DND-41 (cell line): Measurements from ENCODE around the gene KIF1C.

Source experiments
- ATAC-seq: fragments of 200-7000 bp; cut with Tn5 transposase; 3 replicates; pipeline ENCODE4 v1.9.1; 2021; ENCODE audit warnings: low read depth; ENCODE audit not compliant: insufficient read depth
- DNase-seq: peaks from one replicate; pipeline ENCODE4 v3.0.0-alpha.2; 2020
- H2AFZ ChIP-seq: 2 replicates; pipeline ENCODE4 v1.6.0; 2012; ENCODE audit warnings: low read depth, low read length
- H3K27ac ChIP-seq: 2 replicates; pipeline ENCODE4 v1.5.1; 2012; ENCODE audit warnings: low read length, inconsistent platforms
- H3K27me3 ChIP-seq: fragments of 200-600 bp; sonication (generic); 2 replicates; pipeline ENCODE4 v1.6.0; 2012; ENCODE audit warnings: low read length, mild to moderate bottlenecking, inconsistent platforms; ENCODE audit not compliant: insufficient read depth, poor library complexity
- H3K36me3 ChIP-seq: 2 replicates; pipeline ENCODE4 v1.5.1; 2012; ENCODE audit warnings: low read length, inconsistent platforms; ENCODE audit not compliant: insufficient read depth
- H3K4me1 ChIP-seq: 2 replicates; pipeline ENCODE4 v1.5.1; 2012; ENCODE audit warnings: mild to moderate bottlenecking, low read length; ENCODE audit not compliant: insufficient read depth
- H3K4me2 ChIP-seq: 2 replicates; pipeline ENCODE4 v1.6.0; 2012; ENCODE audit warnings: mild to moderate bottlenecking, moderate library complexity, low read length, inconsistent platforms; ENCODE audit not compliant: insufficient read depth
- H3K4me3 ChIP-seq, 2 experiments: fragments of 200-600 bp in 1 of 2; shearing (Covaris generic) in 1 of 2; 2 replicates each; pipeline ENCODE4 v1.5.1; 2012 to 2016; ENCODE audit warnings: inconsistent platforms in 2 of 2, low read length in 2 of 2, mild to moderate bottlenecking in 2 of 2, low read depth in 1 of 2, moderate library complexity in 1 of 2
- H3K79me2 ChIP-seq: 2 replicates; pipeline ENCODE4 v1.6.0; 2012; ENCODE audit warnings: low read length, inconsistent platforms; ENCODE audit not compliant: insufficient read depth
- H3K9ac ChIP-seq: 2 replicates; pipeline ENCODE4 v1.6.0; 2012; ENCODE audit warnings: low read depth, mild to moderate bottlenecking, inconsistent platforms, low read length, moderate library complexity
- H3K9me3 ChIP-seq: 2 replicates; pipeline ENCODE4 v1.5.1; 2012; ENCODE audit warnings: low read length, moderate library complexity, mild to moderate bottlenecking, inconsistent platforms; ENCODE audit not compliant: insufficient read depth, severe bottlenecking
- H4K20me1 ChIP-seq: 2 replicates; pipeline ENCODE4 v1.6.0; 2012; ENCODE audit warnings: low read length; ENCODE audit not compliant: insufficient read depth
- EZH2 ChIP-seq: IDR thresholded peaks from 3 replicates; pipeline ENCODE4 v1.6.1; 2012; ENCODE audit warnings: borderline replicate concordance, low read depth, mild to moderate bottlenecking, moderate library complexity, low read length, inconsistent platforms; ENCODE audit not compliant: severe bottlenecking
- TF ChIP-seq, protein P1 (sequence below): IDR thresholded peaks from 2 replicates; pipeline ENCODE4 v1.5.1; 2012; ENCODE audit warnings: borderline replicate concordance, low read length, moderate library complexity, mild to moderate bottlenecking; ENCODE audit not compliant: poor library complexity, severe bottlenecking; ENCODE audit errors: extremely low read depth

Gene KIF1C

DNA sequence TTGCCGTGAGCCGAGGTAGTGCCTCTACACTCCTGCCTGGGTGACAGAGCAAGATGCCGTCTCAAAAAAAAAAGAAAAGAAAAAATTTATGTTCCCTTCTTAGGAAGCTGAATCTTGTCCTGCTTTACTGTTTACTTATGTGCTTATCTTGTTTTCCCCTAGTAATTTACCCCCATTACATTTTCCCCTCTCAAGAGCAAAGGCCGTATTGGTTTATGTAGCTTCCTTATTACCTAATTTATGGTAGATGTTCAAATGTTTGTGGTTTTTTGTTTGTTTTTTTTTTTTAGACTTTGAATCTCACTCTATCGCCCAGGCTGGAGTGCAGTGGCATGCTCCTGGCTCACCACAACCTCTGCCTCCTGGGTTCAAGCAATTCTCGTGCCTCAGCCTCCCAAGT, 47.7 kb downstream of the KIF1C start:
- TF ChIP-seq EZH2: no peak
- TF ChIP-seq, protein P1, sequence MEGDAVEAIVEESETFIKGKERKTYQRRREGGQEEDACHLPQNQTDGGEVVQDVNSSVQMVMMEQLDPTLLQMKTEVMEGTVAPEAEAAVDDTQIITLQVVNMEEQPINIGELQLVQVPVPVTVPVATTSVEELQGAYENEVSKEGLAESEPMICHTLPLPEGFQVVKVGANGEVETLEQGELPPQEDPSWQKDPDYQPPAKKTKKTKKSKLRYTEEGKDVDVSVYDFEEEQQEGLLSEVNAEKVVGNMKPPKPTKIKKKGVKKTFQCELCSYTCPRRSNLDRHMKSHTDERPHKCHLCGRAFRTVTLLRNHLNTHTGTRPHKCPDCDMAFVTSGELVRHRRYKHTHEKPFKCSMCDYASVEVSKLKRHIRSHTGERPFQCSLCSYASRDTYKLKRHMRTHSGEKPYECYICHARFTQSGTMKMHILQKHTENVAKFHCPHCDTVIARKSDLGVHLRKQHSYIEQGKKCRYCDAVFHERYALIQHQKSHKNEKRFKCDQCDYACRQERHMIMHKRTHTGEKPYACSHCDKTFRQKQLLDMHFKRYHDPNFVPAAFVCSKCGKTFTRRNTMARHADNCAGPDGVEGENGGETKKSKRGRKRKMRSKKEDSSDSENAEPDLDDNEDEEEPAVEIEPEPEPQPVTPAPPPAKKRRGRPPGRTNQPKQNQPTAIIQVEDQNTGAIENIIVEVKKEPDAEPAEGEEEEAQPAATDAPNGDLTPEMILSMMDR: no peak
- Histone ChIP-seq H3K9me3 (no peaks in the 10 kb centered on the region), H4K20me1 (no peaks in the 10 kb centered on the region), H3K36me3 (no peaks in the 10 kb centered on the region), H3K4me2 (no peak overlapping the region), H3K4me3 (no peak overlapping the region), H3K79me2 (no peaks in the 10 kb centered on the region), H3K27me3 (no peaks in the 10 kb centered on the region), H3K27ac (no peak overlapping the region), H2AFZ (no peak overlapping the region), H3K4me1 (peaks cover 26% of the 10 kb centered on the region), H3K9ac (no peak overlapping the region)
- no peak for ATAC-seq
- no peak for DNase-seq

DNA sequence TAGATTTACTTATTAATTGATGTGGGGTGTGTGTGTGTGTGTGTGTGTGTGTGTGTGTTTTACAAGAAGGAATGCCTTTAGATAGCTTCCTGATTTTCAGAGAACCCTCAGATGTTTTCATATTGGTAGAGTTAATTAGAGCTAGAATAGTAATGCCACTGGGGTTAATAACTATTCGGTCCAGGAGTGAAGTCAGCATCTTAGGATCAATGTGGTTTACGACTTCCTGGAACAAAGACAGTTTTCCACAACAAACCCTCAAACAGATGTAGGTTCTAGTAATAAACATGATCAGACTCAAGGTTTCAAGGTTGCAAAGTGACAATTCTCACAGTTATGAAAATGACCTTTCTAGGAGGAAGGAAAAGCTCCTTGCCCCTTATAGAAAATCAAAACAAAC, 49.7 kb downstream of the KIF1C start:
- H3K79me2 ChIP-seq: no peaks in the 10 kb centered on the region
- no peak overlapping the region for H3K9ac ChIP-seq
- no peaks in the 10 kb centered on the region for H3K9me3 ChIP-seq
- H3K27me3 ChIP-seq: no peaks in the 10 kb centered on the region
- peaks cover 17% of the 10 kb centered on the region for H3K4me1 ChIP-seq
- no peak overlapping the region for H3K4me2 ChIP-seq
- H3K36me3 ChIP-seq: no peaks in the 10 kb centered on the region
- H3K4me3 ChIP-seq: no peak overlapping the region
- TF ChIP-seq, protein P1: no peak
- TF ChIP-seq EZH2: no peak
- no peak overlapping the region for H3K27ac ChIP-seq
- ATAC-seq: 0 out of 3 replicates have a peak, but pooled peaks have one; percentile 19
- H4K20me1 ChIP-seq: no peaks in the 10 kb centered on the region
- DNase-seq: no peak
- H2AFZ ChIP-seq: no peak overlapping the region

DNA sequence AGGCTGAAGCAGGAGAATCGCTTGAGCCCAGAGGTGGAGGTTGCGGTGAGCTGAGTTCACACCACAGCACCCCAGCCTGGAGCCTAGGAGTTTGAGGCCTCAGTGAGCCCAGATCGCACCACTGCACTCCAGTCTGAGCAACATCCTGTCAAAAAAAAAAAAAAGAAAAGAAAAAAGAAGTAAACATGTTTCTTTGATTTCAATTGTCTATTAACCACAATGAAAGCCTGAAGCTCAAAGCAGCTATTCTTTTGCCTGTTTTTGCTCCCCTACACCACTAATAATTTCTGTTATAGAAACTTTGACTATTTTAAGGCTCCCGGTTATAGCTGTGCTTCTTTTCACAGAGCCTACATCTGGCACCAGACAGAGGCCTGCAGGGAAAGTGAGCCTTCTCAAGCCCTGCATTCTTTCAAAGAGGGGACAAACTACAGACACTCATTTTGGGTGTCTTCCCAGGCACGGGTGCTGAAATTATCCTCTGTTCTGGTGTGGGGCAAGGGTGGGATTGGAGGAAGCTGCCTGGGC, 51.6 kb downstream of the KIF1C start:
- Histone ChIP-seq H3K9me3 (no peaks in the 10 kb centered on the region), H3K4me2 (no peak overlapping the region), H3K79me2 (no peaks in the 10 kb centered on the region), H2AFZ (no peak overlapping the region; the same call in 1 of the 2 replicates), H3K27ac (peak overlapping the region; percentile 47; the same call in 1 of the 2 replicates), H3K36me3 (no peaks in the 10 kb centered on the region), H3K4me1 (peaks cover 12% of the 10 kb centered on the region), H4K20me1 (no peaks in the 10 kb centered on the region), H3K27me3 (no peaks in the 10 kb centered on the region), H3K9ac (no peak overlapping the region), H3K4me3 (no peak overlapping the region)
- ATAC-seq (peak; percentile 74), DNase-seq (peak; percentile 48)
- TF ChIP-seq, protein P1: no peak
- no peak for TF ChIP-seq EZH2

DNA sequence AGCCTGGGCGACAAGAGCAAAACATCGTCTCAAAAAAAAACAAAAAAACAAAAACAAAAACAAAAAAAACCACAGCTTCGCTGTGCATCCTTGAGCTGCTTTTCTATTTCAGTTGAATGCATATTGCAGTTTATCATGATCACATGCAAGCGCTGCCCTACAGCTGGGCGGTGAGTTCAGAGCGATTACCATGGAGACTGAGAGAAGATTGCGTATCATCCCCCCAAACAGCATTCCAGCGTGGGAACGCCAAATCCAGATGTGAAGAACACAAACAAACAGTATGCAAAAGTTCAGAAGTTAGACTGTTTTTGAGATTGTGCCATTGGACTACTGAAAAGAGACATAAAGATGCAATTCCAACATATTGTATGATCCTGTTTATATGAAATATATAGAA, 52.5 kb downstream of the KIF1C start:
- Histone ChIP-seq H3K36me3 (no peaks in the 10 kb centered on the region), H3K27me3 (no peaks in the 10 kb centered on the region), H4K20me1 (no peaks in the 10 kb centered on the region), H3K4me3 (no peak overlapping the region), H3K4me2 (no peak overlapping the region), H3K9me3 (no peaks in the 10 kb centered on the region), H3K79me2 (no peaks in the 10 kb centered on the region), H3K27ac (no peak overlapping the region), H3K4me1 (peaks cover 12% of the 10 kb centered on the region), H3K9ac (no peak overlapping the region), H2AFZ (no peak overlapping the region)
- TF ChIP-seq, protein P1: no peak
- TF ChIP-seq EZH2: no peak
- DNase-seq (no peak), ATAC-seq (no peak)
